Osteoblast (primary cell): ENCODE results near the gene DACH1. TPM values are rescaled to one million over a fixed set of nuclear protein-coding genes. Genes with fewer than 3 reads are reported as not detected.

Experiments
- DNase-seq: peaks from one replicate; pipeline ENCODE4 v3.0.0; 2011; ENCODE audit warnings: low spot score, mixed read lengths; ENCODE audit not compliant: insufficient read length; ENCODE audit errors: missing footprints
- H2AFZ ChIP-seq: 2 replicates; pipeline ENCODE4 v1.6.0; 2011; ENCODE audit warnings: mild to moderate bottlenecking, low read length
- H3K27ac ChIP-seq: 2 replicates; pipeline ENCODE4 v1.5.1; 2011; ENCODE audit warnings: mild to moderate bottlenecking, low read depth, low read length, moderate library complexity
- H3K27me3 ChIP-seq: 2 replicates; pipeline ENCODE4 v1.6.0; 2012; ENCODE audit warnings: mild to moderate bottlenecking, control low read depth, inconsistent platforms, low read length, moderate library complexity; ENCODE audit not compliant: insufficient read depth
- H3K36me3 ChIP-seq: 2 replicates; pipeline ENCODE4 v1.5.1; 2011; ENCODE audit warnings: mild to moderate bottlenecking, low read length, control low read depth, moderate library complexity; ENCODE audit not compliant: insufficient read depth
- H3K4me1 ChIP-seq: 2 replicates; pipeline ENCODE4 v1.5.1; 2011; ENCODE audit warnings: mild to moderate bottlenecking, low read length, control low read depth, moderate library complexity; ENCODE audit not compliant: insufficient read depth
- H3K4me2 ChIP-seq: 2 replicates; pipeline ENCODE4 v1.6.0; 2011; ENCODE audit warnings: mild to moderate bottlenecking, low read length; ENCODE audit not compliant: insufficient read depth
- H3K4me3 ChIP-seq: fragments of 200-600 bp; sonication (generic); 3 replicates; pipeline ENCODE4 v1.5.1; 2012; ENCODE audit warnings: mild to moderate bottlenecking, low read length, inconsistent platforms; ENCODE audit not compliant: insufficient read depth
- H3K79me2 ChIP-seq: 2 replicates; pipeline ENCODE4 v1.6.0; 2012; ENCODE audit warnings: mild to moderate bottlenecking, low read length, control low read depth, inconsistent platforms; ENCODE audit not compliant: insufficient read depth
- H3K9me3 ChIP-seq: 2 replicates; pipeline ENCODE4 v1.5.1; 2011; ENCODE audit warnings: low read depth, low read length, control low read depth
- H4K20me1 ChIP-seq: 2 replicates; pipeline ENCODE4 v1.6.0; 2012; ENCODE audit warnings: mild to moderate bottlenecking, low read length, control low read depth; ENCODE audit not compliant: insufficient read depth
- total RNA-seq: library from RNA; depleted of rRNA; stranded (reverse); fragments of >200 nt; gene quantifications from 2 replicates; pipeline ENCODE4 v1.2.3, GENCODE V29; 2012
- TF ChIP-seq, protein P1 (sequence below): IDR thresholded peaks from 2 replicates; pipeline ENCODE4 v1.5.1; 2011; ENCODE audit warnings: mild to moderate bottlenecking, low read depth, low read length, moderate library complexity; ENCODE audit errors: extremely low read depth

The DACH1 gene
- total RNA-seq, 1 donor = not detected

DNA sequence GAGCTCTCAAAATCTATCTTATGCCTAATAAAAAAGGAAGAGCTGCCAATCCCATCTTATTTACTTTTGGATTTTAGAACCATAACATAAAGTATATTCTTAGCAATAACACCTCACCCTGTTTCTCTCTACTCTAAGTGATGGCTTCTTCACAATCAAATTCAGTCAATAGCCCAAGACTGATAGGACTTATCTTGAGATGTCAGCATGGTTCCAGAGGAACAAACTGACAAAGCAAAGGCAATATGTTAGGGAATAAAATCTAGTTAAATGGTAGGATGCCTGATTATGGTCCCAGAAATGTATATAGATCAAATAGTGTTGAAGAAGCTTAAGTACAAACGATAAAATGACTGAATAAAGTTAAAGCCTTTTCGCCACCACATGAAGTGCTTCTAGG is 36.3 kb downstream of the DACH1 start:
- Histone ChIP-seq H4K20me1 (no peaks in the 10 kb centered on the region), H3K4me2 (no peak overlapping the region), H3K4me1 (no peaks in the 10 kb centered on the region), H3K36me3 (no peaks in the 10 kb centered on the region), H3K79me2 (no peaks in the 10 kb centered on the region), H2AFZ (no peak overlapping the region), H3K9me3 (no peaks in the 10 kb centered on the region), H3K27me3 (no peaks in the 10 kb centered on the region), H3K4me3 (no peak overlapping the region), H3K27ac (no peak overlapping the region)
- DNase-seq = no peak
- TF ChIP-seq, protein P1, sequence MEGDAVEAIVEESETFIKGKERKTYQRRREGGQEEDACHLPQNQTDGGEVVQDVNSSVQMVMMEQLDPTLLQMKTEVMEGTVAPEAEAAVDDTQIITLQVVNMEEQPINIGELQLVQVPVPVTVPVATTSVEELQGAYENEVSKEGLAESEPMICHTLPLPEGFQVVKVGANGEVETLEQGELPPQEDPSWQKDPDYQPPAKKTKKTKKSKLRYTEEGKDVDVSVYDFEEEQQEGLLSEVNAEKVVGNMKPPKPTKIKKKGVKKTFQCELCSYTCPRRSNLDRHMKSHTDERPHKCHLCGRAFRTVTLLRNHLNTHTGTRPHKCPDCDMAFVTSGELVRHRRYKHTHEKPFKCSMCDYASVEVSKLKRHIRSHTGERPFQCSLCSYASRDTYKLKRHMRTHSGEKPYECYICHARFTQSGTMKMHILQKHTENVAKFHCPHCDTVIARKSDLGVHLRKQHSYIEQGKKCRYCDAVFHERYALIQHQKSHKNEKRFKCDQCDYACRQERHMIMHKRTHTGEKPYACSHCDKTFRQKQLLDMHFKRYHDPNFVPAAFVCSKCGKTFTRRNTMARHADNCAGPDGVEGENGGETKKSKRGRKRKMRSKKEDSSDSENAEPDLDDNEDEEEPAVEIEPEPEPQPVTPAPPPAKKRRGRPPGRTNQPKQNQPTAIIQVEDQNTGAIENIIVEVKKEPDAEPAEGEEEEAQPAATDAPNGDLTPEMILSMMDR = no peak

DNA sequence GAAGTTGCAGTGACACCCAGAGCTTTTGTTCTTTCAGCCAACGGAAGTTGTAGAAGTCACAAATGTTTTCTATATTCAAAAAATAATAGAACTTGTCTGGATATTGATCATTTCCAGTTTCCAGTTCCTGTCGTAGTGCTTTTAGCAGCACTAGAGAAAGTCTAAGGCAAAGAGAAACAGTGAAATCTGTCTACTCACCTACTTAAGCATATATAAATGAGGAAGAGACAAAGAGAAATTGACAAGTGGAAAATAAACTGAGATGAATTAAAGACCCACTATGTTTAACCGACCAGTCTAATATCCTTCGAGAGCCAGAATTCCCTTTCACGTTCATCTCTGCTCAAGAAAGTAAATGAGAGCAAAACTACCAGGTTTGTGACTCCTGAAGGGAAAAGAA is 36.7 kb downstream of the DACH1 start:
- Histone ChIP-seq H2AFZ (no peak overlapping the region), H3K27ac (no peak overlapping the region)

DNA sequence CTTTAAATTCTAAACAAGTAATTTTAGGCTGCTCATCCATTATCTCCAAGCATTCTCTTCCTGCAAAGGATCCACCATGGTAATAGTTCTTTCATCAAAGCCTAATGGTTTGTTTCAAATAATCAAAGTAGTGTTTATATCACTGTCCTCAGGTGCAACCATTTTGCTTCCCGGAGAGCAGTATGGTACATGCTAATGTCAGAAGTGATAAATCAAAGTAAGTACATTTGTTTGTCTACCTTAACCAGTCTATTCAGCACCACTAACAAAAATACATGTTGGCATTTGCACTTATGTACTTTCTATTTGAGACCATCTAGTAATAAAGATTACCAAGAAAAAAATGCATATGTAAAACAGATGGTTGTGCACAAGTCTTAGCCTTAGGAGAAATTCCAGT is 37.5 kb downstream of the DACH1 start:
- Histone ChIP-seq H3K4me1 (no peaks in the 10 kb centered on the region), H3K79me2 (no peaks in the 10 kb centered on the region), H3K27ac (no peak overlapping the region), H3K36me3 (no peaks in the 10 kb centered on the region), H3K4me2 (no peak overlapping the region), H3K4me3 (no peak overlapping the region), H2AFZ (no peak overlapping the region), H4K20me1 (no peaks in the 10 kb centered on the region), H3K27me3 (no peaks in the 10 kb centered on the region), H3K9me3 (no peaks in the 10 kb centered on the region)
- TF ChIP-seq, protein P1 = no peak
- DNase-seq = no peak

More for the DNA sequence above, 36.7 kb downstream of the DACH1 start:
- no peak for DNase-seq
- Histone ChIP-seq H3K4me1 (no peaks in the 10 kb centered on the region), H3K79me2 (no peaks in the 10 kb centered on the region), H3K9me3 (no peaks in the 10 kb centered on the region), H4K20me1 (no peaks in the 10 kb centered on the region), H3K27me3 (no peaks in the 10 kb centered on the region), H3K36me3 (no peaks in the 10 kb centered on the region), H3K4me2 (no peak overlapping the region), H3K4me3 (no peak overlapping the region)
- TF ChIP-seq, protein P1 = no peak

DNA sequence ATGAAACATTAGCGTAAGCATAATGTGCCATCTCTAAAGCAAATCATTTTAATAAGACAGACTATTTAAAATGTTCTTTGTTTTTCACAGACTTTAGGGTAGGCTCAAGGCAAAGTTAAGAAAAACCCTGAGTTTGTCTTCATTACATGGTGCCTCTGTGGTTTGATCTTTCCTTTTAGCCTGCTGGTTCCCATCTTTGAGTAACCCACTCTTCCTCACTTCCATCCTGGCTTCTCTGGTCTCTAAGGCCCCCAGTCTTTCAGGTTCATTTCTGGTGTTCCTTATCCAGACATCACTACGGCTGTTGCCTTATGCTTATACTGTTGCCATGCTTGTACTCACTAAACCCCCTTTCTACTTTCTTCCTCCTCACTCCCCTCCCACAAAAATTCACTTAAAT is 38.4 kb downstream of the DACH1 start:
- H2AFZ ChIP-seq = no peak overlapping the region
- H3K4me1 ChIP-seq = no peaks in the 10 kb centered on the region
- no peaks in the 10 kb centered on the region for H3K9me3 ChIP-seq
- no peak overlapping the region for H3K4me3 ChIP-seq
- DNase-seq = no peak
- H3K27ac ChIP-seq = no peak overlapping the region
- TF ChIP-seq, protein P1 = no peak
- no peaks in the 10 kb centered on the region for H3K27me3 ChIP-seq
- H3K36me3 ChIP-seq = no peaks in the 10 kb centered on the region
- H3K4me2 ChIP-seq = no peak overlapping the region
- H4K20me1 ChIP-seq = no peaks in the 10 kb centered on the region
- no peaks in the 10 kb centered on the region for H3K79me2 ChIP-seq
